Stomach smooth muscle (tissue), 2 donors: Measurements from ENCODE around the gene ASB10.
A peak's percentile ranks its signal among the peaks of the same experiment; 100 is the strongest.

Experiments
- H3K27ac ChIP-seq: one replicate; pipeline ENCODE4 v1.7.0; 2013; ENCODE audit warnings: mild to moderate bottlenecking, low read length, inconsistent platforms
- H3K27me3 ChIP-seq, 2 donors: one replicate each; pipeline ENCODE4 v1.7.0; 2013; ENCODE audit warnings: low read length in 2 of 2; ENCODE audit not compliant: insufficient read depth in 2 of 2, control insufficient read depth in 1 of 2
- H3K36me3 ChIP-seq, 2 donors: one replicate each; pipeline ENCODE4 v1.7.0; 2013; ENCODE audit warnings: low read length in 2 of 2; ENCODE audit not compliant: control insufficient read depth in 2 of 2, insufficient read depth in 2 of 2
- H3K4me1 ChIP-seq: one replicate; pipeline ENCODE4 v1.7.0; 2013; ENCODE audit warnings: low read length; ENCODE audit not compliant: control insufficient read depth, insufficient read depth
- H3K4me3 ChIP-seq, 2 donors: one replicate each; pipeline ENCODE4 v1.7.0; 2013; ENCODE audit warnings: low read length in 2 of 2
- H3K9ac ChIP-seq, 2 donors: one replicate each; pipeline ENCODE4 v1.7.0; 2013; ENCODE audit warnings: low read length in 2 of 2, mild to moderate bottlenecking in 1 of 2
- H3K9me3 ChIP-seq, 2 donors: one replicate each; pipeline ENCODE4 v1.7.0; 2013; ENCODE audit warnings: low read length in 2 of 2; ENCODE audit not compliant: control insufficient read depth in 2 of 2
- donor health status: healthy.
- donor health status: Pancreatic carcinoma.

The ASB10 gene

GRCh38 chr7:151175047-151175792 is 11.8 kb downstream of the ASB10 start:
- no peaks in the 10 kb centered on the region for H3K4me1 ChIP-seq
- no peak overlapping the region for H3K4me3 ChIP-seq
- H3K9me3 ChIP-seq, result no peaks in the 10 kb centered on the region
- H3K27me3 ChIP-seq, result peaks cover 23 to 31% of the 10 kb centered on the region in 2 donors
- no peak overlapping the region for H3K27ac ChIP-seq
- H3K36me3 ChIP-seq, result no peaks in the 10 kb centered on the region
- no peak overlapping the region for H3K9ac ChIP-seq

DNA sequence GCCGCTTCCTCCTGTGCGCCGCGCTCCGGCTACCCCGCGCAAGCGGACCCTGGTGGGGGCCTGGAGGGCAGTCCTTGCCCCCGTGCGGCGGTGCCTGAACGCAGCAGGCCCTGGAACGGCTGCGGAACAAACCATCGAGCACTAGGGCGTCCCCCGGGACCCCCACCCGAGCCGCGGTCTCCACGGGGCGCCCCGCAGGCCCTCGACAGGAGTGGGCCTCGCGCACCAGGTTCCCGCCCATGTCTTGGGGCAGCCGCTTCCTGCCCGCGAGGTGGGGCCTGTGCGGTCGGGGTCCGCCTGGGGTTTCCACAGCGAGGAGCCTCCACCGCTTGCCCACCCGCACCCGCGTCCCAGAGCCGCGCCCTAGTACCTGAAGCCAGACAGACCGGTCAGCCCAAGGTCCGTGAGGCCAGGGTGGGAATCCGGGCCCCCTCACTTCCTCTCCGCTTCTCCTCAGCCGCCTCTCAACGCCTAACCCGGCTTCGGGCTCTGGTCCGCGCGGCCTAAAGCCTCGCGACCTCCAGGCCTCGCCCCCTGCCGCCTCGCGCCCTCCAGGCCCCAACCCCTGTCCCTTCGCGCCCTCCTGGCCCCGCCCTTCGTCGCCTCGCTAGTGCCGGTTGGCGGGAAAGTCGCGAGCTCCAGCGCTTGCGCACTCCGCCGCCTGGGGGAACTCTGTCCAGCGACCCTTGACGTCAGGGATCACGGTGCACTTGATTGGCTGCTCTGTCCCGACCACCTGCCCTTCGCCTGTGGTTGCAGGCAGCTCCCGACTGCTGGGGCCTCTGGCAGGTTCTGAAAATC is 12.6 kb downstream of the ASB10 start:
- Histone ChIP-seq H3K9ac (no peak overlapping the region), H3K36me3 (no peaks in the 10 kb centered on the region), H3K27me3 (peaks cover 23 to 30% of the 10 kb centered on the region in 2 donors), H3K9me3 (no peaks in the 10 kb centered on the region), H3K4me1 (no peaks in the 10 kb centered on the region), H3K27ac (no peak overlapping the region), H3K4me3 (no peak overlapping the region)

DNA sequence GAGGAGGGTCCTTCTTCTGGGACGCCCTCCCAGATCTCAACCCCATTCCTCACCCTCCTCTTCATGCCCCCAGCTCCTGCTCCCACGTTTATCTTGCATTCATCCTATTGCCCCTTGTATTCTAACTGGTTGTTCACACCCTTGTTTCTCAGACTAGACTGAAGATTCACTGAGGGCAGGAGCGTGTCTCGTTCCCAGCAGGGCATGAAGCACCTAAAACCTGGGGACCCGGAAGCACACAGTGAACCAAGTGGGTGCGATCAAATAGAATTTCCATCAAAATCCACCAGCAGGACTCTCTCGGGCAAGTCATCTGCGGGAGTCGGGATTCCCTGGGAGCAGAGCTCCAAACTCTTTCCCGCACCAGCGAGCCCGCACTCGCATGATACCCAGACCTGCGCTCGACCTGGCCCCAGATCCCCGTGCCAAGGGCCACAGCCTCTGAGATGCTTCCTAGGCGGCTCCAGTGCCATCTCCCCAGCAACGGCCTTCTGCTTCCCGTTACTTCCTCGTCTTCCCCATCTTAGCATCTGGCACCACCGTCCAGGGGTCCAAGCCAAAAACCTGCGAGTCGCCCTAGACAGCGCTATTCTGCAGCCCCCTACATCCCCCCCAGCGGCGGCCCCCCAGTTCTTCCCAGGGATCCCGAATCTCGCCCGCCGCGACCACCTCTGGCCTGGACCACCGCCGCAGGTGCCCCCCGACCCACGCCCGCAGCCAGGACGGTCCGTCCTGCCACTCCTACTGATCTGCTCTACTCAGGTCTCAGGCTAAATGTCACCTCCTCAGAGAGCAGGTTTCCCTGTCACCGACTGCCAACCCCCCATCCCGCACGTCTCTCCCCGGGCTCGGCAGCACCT is 13.4 kb downstream of the ASB10 start:
- Histone ChIP-seq H3K27ac (no peak overlapping the region), H3K4me3 (no peak overlapping the region), H3K9ac (no peak overlapping the region), H3K36me3 (no peaks in the 10 kb centered on the region), H3K9me3 (no peaks in the 10 kb centered on the region), H3K4me1 (no peaks in the 10 kb centered on the region), H3K27me3 (peaks cover 26 to 34% of the 10 kb centered on the region in 2 donors)

GRCh38 chr7:151172273-151173141 is 14.5 kb downstream of the ASB10 start:
- Histone ChIP-seq H3K4me1 (peaks cover 5% of the 10 kb centered on the region), H3K27me3 (peaks cover 36% of the 10 kb centered on the region in 2 donors), H3K9me3 (no peaks in the 10 kb centered on the region), H3K27ac (no peak overlapping the region), H3K4me3 (no peak overlapping the region), H3K9ac (no peak overlapping the region), H3K36me3 (no peaks in the 10 kb centered on the region)

- Histone ChIP-seq H3K27ac (no peak overlapping the region), H3K4me1 (peaks cover 16% of the 10 kb centered on the region), H3K9ac (no peak overlapping the region), H3K27me3 (peaks cover 46 to 55% of the 10 kb centered on the region in 2 donors), H3K9me3 (no peaks in the 10 kb centered on the region), H3K4me3 (no peak overlapping the region), H3K36me3 (no peaks in the 10 kb centered on the region)
These were observed 18.3 kb downstream of the ASB10 start for GRCh38 chr7:151168787-151169162.

GRCh38 chr7:151168003-151168786 is 18.9 kb downstream of the ASB10 start:
- H3K9ac ChIP-seq, result no peak overlapping the region
- no peaks in the 10 kb centered on the region for H3K36me3 ChIP-seq
- no peak overlapping the region for H3K27ac ChIP-seq
- no peaks in the 10 kb centered on the region for H3K9me3 ChIP-seq
- peak overlapping the region in 1 of 2 donors; percentile 64 for H3K4me3 ChIP-seq
- peaks cover 41 to 52% of the 10 kb centered on the region in 2 donors for H3K27me3 ChIP-seq
- H3K4me1 ChIP-seq, result peaks cover 16% of the 10 kb centered on the region

DNA sequence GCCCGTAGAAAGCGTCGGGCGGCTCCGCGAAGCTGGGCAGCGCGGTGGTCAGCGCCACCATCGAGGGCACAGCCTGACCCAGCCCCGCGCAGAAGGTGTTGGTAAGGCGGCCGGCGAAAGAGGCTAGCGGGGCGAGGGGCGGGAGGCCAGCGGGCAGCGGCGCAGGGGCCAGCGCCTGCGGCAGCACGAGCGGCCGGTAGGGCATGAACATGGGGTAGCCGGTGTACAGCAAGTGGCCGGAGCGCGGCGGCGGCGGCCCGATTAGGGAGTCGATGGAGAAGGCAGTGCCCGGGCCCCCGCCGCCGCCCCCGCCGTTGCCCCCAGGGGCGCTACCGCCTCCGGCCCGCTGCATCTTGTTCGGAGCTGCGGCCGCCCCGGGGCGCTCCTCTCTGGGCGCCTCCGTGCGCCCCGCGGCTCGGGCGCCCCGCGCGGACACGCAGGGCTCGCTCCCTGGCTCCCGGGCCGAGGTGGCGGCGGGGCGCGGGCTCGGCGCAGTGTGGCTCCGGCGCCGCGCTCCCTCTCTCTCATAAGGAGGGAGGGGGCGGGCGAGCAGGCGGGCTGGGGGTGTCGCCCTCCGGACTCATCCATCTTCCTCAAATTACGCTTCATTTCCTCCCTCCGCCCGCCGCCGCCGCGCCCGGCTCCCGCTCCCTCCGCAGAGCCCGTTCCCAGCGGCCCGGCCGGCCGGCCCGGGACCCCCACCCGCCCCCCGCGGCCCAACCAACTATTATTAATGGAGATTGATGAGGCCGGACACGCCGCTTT is 19.7 kb downstream of the ASB10 start, which contains the start of gene GBX1:
Gene GBX1 (minus strand): TSS at position 498 of the 765 bp plus-strand sequence. CDS start 146 bp downstream, at position 352.
- Histone ChIP-seq H3K36me3 (no peaks in the 10 kb centered on the region), H3K4me3 (peak within 1 kb of the TSS; percentile 31 to 64), H3K9ac (no peak within 1 kb of the TSS), H3K4me1 (peaks cover 16% of the 10 kb centered on the region), H3K27me3 (peaks cover 40 to 51% of the 10 kb centered on the region in 2 donors), H3K9me3 (no peaks in the 10 kb centered on the region), H3K27ac (no peak within 1 kb of the TSS)

DNA sequence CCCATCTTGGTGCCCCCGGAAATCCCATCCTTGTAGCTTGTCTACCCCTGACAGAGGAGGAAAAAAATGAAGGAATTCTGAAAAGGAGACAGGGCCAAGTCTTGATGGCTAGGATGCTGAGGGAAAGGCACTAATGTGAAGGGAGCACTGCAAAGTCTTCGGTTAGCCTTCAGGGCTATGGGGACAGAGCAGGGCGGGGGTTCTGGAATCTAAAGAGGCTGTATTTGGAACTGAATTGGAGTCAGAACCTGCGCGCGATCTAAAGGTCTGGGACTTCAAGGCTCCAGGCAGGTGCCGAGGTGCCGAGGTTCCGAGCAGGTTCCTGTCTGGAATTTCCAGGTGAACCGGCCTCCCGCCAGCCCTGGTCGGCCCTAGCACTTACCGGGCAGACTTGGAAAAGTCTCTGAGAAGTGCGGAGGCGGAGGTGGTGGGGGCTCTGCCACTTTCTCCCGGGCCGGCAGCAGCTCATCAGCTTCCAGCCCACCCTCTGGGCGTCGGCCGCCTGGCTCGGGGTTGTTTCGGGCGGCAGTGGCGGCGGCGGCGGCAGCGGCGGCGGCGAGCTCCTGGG is 20.3 kb downstream of the ASB10 start:
- H3K27me3 ChIP-seq, result peaks cover 40 to 55% of the 10 kb centered on the region in 2 donors
- peak overlapping the region; percentile 31 to 64 for H3K4me3 ChIP-seq
- H3K27ac ChIP-seq, result no peak overlapping the region

DNA sequence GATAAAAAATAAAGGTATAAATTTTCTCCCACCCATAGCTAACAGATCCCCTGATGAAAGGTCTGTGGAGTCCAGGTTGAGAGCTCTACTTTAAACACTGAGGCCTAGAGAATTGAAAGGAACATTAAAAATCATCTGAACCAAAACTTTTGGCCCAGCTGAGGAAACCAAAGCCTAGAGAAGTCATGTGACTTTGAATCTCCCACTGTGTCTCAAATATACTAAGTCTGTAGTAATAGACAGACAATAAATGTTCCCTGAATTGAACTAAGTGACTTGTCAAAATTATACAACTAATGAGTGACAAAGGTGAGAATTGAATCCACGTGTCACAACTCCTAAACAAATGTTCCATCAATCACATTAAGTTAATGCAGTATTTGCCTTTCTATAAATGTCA is 25.3 kb downstream of the ASB10 start:
- H3K9ac ChIP-seq, result no peak overlapping the region
- no peak overlapping the region for H3K27ac ChIP-seq
- no peaks in the 10 kb centered on the region for H3K36me3 ChIP-seq
- H3K4me1 ChIP-seq, result peaks cover 4% of the 10 kb centered on the region
- H3K27me3 ChIP-seq, result peaks cover 30 to 41% of the 10 kb centered on the region in 2 donors
- no peaks in the 10 kb centered on the region for H3K9me3 ChIP-seq
- no peak overlapping the region for H3K4me3 ChIP-seq

More for the DNA sequence above, 20.3 kb downstream of the ASB10 start:
- no peaks in the 10 kb centered on the region for H3K36me3 ChIP-seq
- no peak overlapping the region for H3K9ac ChIP-seq
- no peaks in the 10 kb centered on the region for H3K9me3 ChIP-seq
- peaks cover 16% of the 10 kb centered on the region for H3K4me1 ChIP-seq
